Measurements from ENCODE around the gene DTNBP1.

DNA sequence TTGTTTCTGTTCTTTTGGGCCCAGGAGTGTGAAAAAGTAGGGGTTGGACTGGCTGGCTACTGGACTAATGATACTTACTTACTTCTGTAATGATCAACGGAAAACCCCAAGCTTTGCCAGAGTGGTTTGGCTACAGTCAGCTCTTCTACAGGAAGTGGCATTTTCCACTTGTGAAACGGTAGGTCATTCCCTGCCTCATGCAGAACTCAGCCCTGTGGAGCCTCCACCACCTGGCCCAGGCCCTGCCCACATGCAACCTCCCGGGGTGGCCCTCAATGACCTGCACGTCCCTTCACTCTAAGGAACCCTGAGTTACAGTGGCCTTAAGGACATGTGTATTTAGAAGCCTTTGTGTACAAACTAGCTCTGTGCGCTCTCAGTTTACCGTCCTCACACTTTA lies 140.4 kb downstream of the DTNBP1 start:
- TF ChIP-seq, protein P1, sequence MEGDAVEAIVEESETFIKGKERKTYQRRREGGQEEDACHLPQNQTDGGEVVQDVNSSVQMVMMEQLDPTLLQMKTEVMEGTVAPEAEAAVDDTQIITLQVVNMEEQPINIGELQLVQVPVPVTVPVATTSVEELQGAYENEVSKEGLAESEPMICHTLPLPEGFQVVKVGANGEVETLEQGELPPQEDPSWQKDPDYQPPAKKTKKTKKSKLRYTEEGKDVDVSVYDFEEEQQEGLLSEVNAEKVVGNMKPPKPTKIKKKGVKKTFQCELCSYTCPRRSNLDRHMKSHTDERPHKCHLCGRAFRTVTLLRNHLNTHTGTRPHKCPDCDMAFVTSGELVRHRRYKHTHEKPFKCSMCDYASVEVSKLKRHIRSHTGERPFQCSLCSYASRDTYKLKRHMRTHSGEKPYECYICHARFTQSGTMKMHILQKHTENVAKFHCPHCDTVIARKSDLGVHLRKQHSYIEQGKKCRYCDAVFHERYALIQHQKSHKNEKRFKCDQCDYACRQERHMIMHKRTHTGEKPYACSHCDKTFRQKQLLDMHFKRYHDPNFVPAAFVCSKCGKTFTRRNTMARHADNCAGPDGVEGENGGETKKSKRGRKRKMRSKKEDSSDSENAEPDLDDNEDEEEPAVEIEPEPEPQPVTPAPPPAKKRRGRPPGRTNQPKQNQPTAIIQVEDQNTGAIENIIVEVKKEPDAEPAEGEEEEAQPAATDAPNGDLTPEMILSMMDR (IDR thresholded peaks at IDR 0.05): no peak
- TF ChIP-seq POLR2A (IDR thresholded peaks at IDR 0.05) (no peak), POLR2AphosphoS5 (IDR thresholded peaks at IDR 0.05) (no peak)
